HEK293T (cell line): ENCODE results near the gene PRICKLE2.

ENCODE experiments used
- CTCF ChIA-PET: fragments of 350-600 bp; formaldehyde crosslinking; extraction: SDS; loops from one replicate; lab custom pipeline; 2021; ENCODE audit warnings: antibody characterized with exemption, inconsistent platforms; lab: Yijun Ruan, JAX
- POLR2A ChIA-PET: fragments of 350-600 bp; formaldehyde crosslinking; extraction: SDS; loops from one replicate; lab custom pipeline; 2020; ENCODE audit warnings: antibody characterized with exemption, inconsistent platforms; lab: Yijun Ruan, JAX
- DNase-seq: peaks from one replicate; pipeline ENCODE4 v3.0.0; 2012; ENCODE audit warnings: mixed read lengths; ENCODE audit errors: extremely low spot score
- ARNT ChIP-seq: fragments of 450-650 bp; IDR thresholded peaks from 2 replicates; pipeline ENCODE4 v1.6.1; 2017; ENCODE audit warnings: mild to moderate bottlenecking
- BHLHE40 ChIP-seq: fragments of 450-650 bp; IDR thresholded peaks from 2 replicates; pipeline ENCODE4 v1.6.1; 2016; ENCODE audit warnings: mild to moderate bottlenecking, moderate library complexity, borderline replicate concordance
- CTBP1 ChIP-seq: fragments of 450-650 bp; IDR thresholded peaks from 2 replicates; pipeline ENCODE4 v1.6.1; 2016; ENCODE audit warnings: borderline replicate concordance
- ELF4 ChIP-seq: fragments of 450-650 bp; IDR thresholded peaks from 2 replicates; pipeline ENCODE4 v1.6.1; 2017; ENCODE audit warnings: antibody characterized with exemption
- FOXA1 ChIP-seq: fragments of 450-650 bp; IDR thresholded peaks from 2 replicates; pipeline ENCODE4 v1.6.1; 2016; ENCODE audit warnings: mild to moderate bottlenecking
- FOXK2 ChIP-seq: fragments of 450-650 bp; IDR thresholded peaks from 2 replicates; pipeline ENCODE4 v1.6.1; 2016; ENCODE audit warnings: mild to moderate bottlenecking
- FOXM1 ChIP-seq: fragments of 450-650 bp; IDR thresholded peaks from 2 replicates; pipeline ENCODE4 v1.6.1; 2017; ENCODE audit warnings: mild to moderate bottlenecking, borderline replicate concordance
- HDGF ChIP-seq: fragments of 450-650 bp; IDR thresholded peaks from 2 replicates; pipeline ENCODE4 v1.6.1; 2017; ENCODE audit warnings: antibody characterized with exemption, borderline replicate concordance
- L3MBTL2 ChIP-seq: fragments of 450-650 bp; conservative IDR thresholded peaks from 2 replicates; pipeline ENCODE4 v1.6.1; 2016; ENCODE audit warnings: mild to moderate bottlenecking
- LEF1 ChIP-seq: fragments of 450-650 bp; IDR thresholded peaks from 2 replicates; pipeline ENCODE4 v1.6.1; 2017; ENCODE audit warnings: mild to moderate bottlenecking, borderline replicate concordance
- NFRKB ChIP-seq: fragments of 450-650 bp; IDR thresholded peaks from 2 replicates; pipeline ENCODE4 v1.6.1; 2016; ENCODE audit warnings: mild to moderate bottlenecking, moderate library complexity
- PKNOX1 ChIP-seq: fragments of 450-650 bp; IDR thresholded peaks from 2 replicates; pipeline ENCODE4 v1.6.1; 2016
- SP1 ChIP-seq: fragments of 450-650 bp; IDR thresholded peaks from 2 replicates; pipeline ENCODE4 v1.6.1; 2017
- SUZ12 ChIP-seq: fragments of 450-650 bp; IDR thresholded peaks from 2 replicates; pipeline ENCODE4 v1.6.1; 2016; ENCODE audit warnings: mild to moderate bottlenecking
- TARDBP ChIP-seq: fragments of 450-650 bp; IDR thresholded peaks from 2 replicates; pipeline ENCODE4 v1.6.1; 2016
- ZNF384 ChIP-seq: fragments of 450-650 bp; IDR thresholded peaks from 2 replicates; pipeline ENCODE4 v1.6.1; 2016

The PRICKLE2 gene

GRCh38 chr3:64157150-64158035, 67.9 kb downstream of the PRICKLE2 start:
- no peak for DNase-seq
- no peak for TF ChIP-seq LEF1
- TF ChIP-seq PKNOX1, result peak; percentile 73
- ChIA-PET CTCF (no interaction called here), POLR2A (no interaction called here)

GRCh38 chr3:64155328-64155727, 69.9 kb downstream of the PRICKLE2 start:
- ChIA-PET CTCF (interaction anchor here (0.6 kb wide), 2 partner anchors 195 to 246 kb away, joined by 3 read pairs; no protein-coding TSS in a partner anchor), POLR2A (no interaction called here)
- TF ChIP-seq FOXA1, result no peak
- TF ChIP-seq ARNT, result no peak
- TF ChIP-seq FOXM1, result no peak
- no peak for TF ChIP-seq NFRKB
- TF ChIP-seq BHLHE40, result no peak
- TF ChIP-seq LEF1, result no peak
- TF ChIP-seq SP1, result no peak
- TF ChIP-seq CTBP1, result no peak
- TF ChIP-seq ZNF384, result no peak
- no peak for TF ChIP-seq ELF4
- TF ChIP-seq FOXK2, result no peak
- TF ChIP-seq TARDBP, result no peak
- no peak for TF ChIP-seq HDGF
- DNase-seq, result no peak

GRCh38 chr3:64152676-64153466, 72.4 kb downstream of the PRICKLE2 start:
- TF ChIP-seq SUZ12 (no peak), CTBP1 (no peak), BHLHE40 (no peak), FOXM1 (no peak), L3MBTL2 (no peak), HDGF (no peak), LEF1 (no peak), FOXK2 (no peak), ELF4 (no peak), ARNT (no peak), NFRKB (no peak), FOXA1 (no peak)
- no peak for DNase-seq
- CTCF ChIA-PET, result interaction anchor here (1.2 kb wide), 1 partner anchor 123 kb away, joined by 3 read pairs; no protein-coding TSS in a partner anchor
- POLR2A ChIA-PET, result no interaction called here

- TF ChIP-seq FOXA1 (no peak), ARNT (no peak), TARDBP (no peak), CTBP1 (no peak), L3MBTL2 (no peak), NFRKB (no peak), FOXM1 (no peak), BHLHE40 (no peak), PKNOX1 (no peak), SP1 (no peak), ZNF384 (no peak)
- POLR2A ChIA-PET, result no interaction called here
- no peak for DNase-seq
- CTCF ChIA-PET, result interaction anchor here (0.7 to 1.2 kb wide), 2 partner anchors 122 to 151 kb away, joined by 3 read pairs; no protein-coding TSS in a partner anchor
These were observed 73.2 kb downstream of the PRICKLE2 start for GRCh38 chr3:64152086-64152485.

DNA sequence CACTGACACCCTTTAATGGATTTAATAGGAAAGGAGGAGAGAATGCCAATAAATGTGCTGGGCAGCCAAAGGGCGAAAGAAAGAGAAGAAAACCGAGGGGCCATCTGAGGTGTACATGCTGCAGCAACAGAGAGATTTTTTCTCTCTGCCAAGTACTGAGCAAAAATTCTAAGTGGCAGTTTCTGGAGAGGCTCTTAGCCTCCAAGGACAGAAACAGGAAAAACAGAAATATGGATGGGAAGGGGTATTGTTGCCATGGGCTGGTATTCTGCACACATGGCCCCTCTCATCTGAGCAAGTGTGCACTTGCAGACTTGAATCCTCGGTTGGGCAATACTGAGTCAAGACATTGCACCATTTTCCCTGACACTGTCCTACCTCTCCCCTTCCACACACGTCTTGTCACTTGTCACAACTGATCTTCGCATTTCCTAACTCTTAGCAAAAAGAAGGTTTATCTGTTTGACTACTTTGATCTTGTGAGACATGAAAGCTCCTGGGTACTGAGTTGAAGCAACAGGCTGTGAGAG, 73.9 kb downstream of the PRICKLE2 start:
- no peak for DNase-seq
- no peak for TF ChIP-seq TARDBP
- no peak for TF ChIP-seq LEF1
- no peak for TF ChIP-seq HDGF
- TF ChIP-seq CTBP1, result no peak
- no peak for TF ChIP-seq ZNF384
- TF ChIP-seq FOXM1, result no peak
- TF ChIP-seq BHLHE40, result no peak
- TF ChIP-seq FOXA1, result no peak
- TF ChIP-seq NFRKB, result no peak
- TF ChIP-seq L3MBTL2, result no peak
- no peak for TF ChIP-seq SP1
- TF ChIP-seq FOXK2, result no peak
- TF ChIP-seq ARNT, result no peak
- ChIA-PET CTCF (no interaction called here), POLR2A (no interaction called here)

DNA sequence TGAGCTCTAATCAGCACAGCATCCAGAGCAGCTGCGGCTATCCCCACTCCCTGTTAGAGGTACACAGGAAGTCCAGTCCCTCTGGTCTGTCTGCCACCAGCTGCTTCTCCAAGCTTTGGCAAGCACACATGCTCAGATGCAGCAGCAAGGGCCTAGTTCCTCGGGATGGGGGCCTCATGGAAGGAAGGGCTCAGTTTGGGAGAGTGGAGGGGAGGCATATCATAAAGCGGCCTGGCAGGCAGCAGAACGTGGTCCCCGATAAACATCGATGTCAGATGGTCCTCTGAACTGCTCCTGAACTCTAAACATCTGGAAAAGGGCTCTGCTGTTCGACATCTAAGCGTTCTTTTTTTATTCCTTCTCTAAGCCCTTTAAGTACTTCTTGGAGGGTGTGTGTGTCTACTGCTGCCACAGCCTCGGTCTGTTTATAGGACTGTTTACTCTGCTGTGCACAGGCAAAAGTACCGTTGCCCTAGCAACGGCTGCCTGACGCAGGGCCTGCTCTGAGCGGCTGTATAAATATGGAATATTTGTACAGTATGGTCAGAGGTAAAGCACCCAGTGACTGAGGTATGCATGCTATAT, 74.6 kb downstream of the PRICKLE2 start:
- DNase-seq, result peak; percentile 39
- ChIA-PET POLR2A (no interaction called here), CTCF (no interaction called here)
- TF ChIP-seq CTBP1 (no peak), L3MBTL2 (no peak), TARDBP (no peak), FOXA1 (no peak), HDGF (no peak), NFRKB (no peak), ZNF384 (no peak), ELF4 (no peak), SP1 (no peak), FOXK2 (no peak), FOXM1 (no peak), LEF1 (no peak)
